ENCODE data around the gene LRP1B. TPM values are rescaled to one million over a fixed set of nuclear protein-coding genes. Genes with fewer than 3 reads are reported as not detected.

The LRP1B gene
- total and polyA plus RNA-seq, 2 donors (not counting 1 experiment from before 2014, with no cell fraction given) = not detected

DNA sequence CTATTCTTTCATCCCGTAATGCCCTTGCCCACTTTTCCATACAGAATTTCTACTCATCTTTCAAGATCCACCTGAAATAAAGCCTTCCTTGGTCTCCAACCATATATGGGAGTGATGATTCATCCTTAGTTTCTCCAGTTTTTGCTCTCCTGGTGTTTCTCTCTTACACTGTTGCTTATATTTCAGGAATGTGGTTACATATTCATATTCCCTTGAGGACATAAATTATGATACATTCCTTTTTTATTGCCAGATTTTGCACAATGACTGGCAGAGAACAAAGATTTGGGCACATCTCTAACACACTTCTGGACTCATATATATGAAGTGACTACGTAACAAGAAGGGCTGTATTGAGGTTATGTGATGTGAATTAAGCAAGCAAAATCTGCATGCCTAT, 1777.3 kb downstream of the LRP1B start:
- POLR2A ChIA-PET = no interaction called here
- CTCF ChIA-PET = no interaction called here
- Histone ChIP-seq H3K27me3 (replicated peaks in 1 of 4; ENCODE audit: control extremely low read depth in 1 of 4, control insufficient read depth in 3 of 4, insufficient read depth in 4 of 4, low read length in 3 of 4) (no peaks in the 10 kb centered on the region), H3K4me2 (replicated peaks; ENCODE audit: low read depth, low read length, poor library complexity, severe bottlenecking) (no peak overlapping the region), H2AFZ (ENCODE audit: insufficient read depth, low read depth, low read length, poor library complexity, severe bottlenecking) (no peak overlapping the region), H4K20me1 (ENCODE audit: control insufficient read depth, insufficient read depth, low read length, poor library complexity, severe bottlenecking) (no peaks in the 10 kb centered on the region), H3K9ac (ENCODE audit: low read length) (no peak overlapping the region), H3K36me3 (replicated peaks in 1 of 2; ENCODE audit: control extremely low read depth in 1 of 2, control insufficient read depth in 1 of 2, extremely low read depth in 1 of 2, insufficient read depth in 2 of 2, low read length in 1 of 2) (no peaks in the 10 kb centered on the region), H3K4me3 (ENCODE audit: control extremely low read depth in 1 of 5, extremely low read depth in 1 of 5, insufficient read depth in 1 of 5, low read depth in 2 of 5, low read length in 4 of 5) (no peak overlapping the region), H3K27ac (ENCODE audit: low read length in 2 of 2) (no peak overlapping the region), H3K79me2 (ENCODE audit: control insufficient read depth, insufficient read depth, low read length) (no peaks in the 10 kb centered on the region), H3K9me3 (ENCODE audit: control extremely low read depth in 1 of 3, control insufficient read depth in 2 of 3, insufficient read depth in 1 of 3, low read length in 2 of 3) (no peaks in the 10 kb centered on the region), H3K4me1 (ENCODE audit: control insufficient read depth in 2 of 2, insufficient read depth in 2 of 2, low read length in 2 of 2) (no peaks in the 10 kb centered on the region)
- intact Hi-C loops (cut with micrococcal nuclease) = no loop called here
- Mint-ChIP-seq H3K27ac (no peak overlapping the region), H3K27me3 (no peaks in the 10 kb centered on the region), H3K4me1 (no peaks in the 10 kb centered on the region), H3K4me3 (no peak overlapping the region), H3K9me3 (ENCODE audit: insufficient read depth) (no peaks in the 10 kb centered on the region)
- ATAC-seq (ENCODE audit: low read depth) (no peak), DNase-seq (no peak)
- WGBS (ENCODE audit: insufficient coverage) = no CpG with 5 or more reads among the region's 2 CpGs
- TF ChIP-seq EZH2 (IDR thresholded peaks at IDR 0.05; ENCODE audit: borderline replicate concordance, insufficient read depth, low read depth, low read length, poor library complexity, severe bottlenecking) = no peak
- TF ChIP-seq, protein P1, sequence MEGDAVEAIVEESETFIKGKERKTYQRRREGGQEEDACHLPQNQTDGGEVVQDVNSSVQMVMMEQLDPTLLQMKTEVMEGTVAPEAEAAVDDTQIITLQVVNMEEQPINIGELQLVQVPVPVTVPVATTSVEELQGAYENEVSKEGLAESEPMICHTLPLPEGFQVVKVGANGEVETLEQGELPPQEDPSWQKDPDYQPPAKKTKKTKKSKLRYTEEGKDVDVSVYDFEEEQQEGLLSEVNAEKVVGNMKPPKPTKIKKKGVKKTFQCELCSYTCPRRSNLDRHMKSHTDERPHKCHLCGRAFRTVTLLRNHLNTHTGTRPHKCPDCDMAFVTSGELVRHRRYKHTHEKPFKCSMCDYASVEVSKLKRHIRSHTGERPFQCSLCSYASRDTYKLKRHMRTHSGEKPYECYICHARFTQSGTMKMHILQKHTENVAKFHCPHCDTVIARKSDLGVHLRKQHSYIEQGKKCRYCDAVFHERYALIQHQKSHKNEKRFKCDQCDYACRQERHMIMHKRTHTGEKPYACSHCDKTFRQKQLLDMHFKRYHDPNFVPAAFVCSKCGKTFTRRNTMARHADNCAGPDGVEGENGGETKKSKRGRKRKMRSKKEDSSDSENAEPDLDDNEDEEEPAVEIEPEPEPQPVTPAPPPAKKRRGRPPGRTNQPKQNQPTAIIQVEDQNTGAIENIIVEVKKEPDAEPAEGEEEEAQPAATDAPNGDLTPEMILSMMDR (IDR thresholded peaks at IDR 0.05) = no peak

GRCh38 chr2:140351692-140352091, 1779.1 kb downstream of the LRP1B start:
- H3K4me1 ChIP-seq (ENCODE audit: control insufficient read depth in 2 of 2, insufficient read depth in 2 of 2, low read length in 2 of 2) = no peaks in the 10 kb centered on the region
- WGBS (ENCODE audit: insufficient coverage) = no CpG with 5 or more reads among the region's 3 CpGs
- Mint-ChIP-seq H3K4me1 (no peaks in the 10 kb centered on the region), H3K27me3 (no peaks in the 10 kb centered on the region), H3K27ac (no peak overlapping the region), H3K4me3 (no peak overlapping the region), H3K9me3 (ENCODE audit: insufficient read depth) (no peaks in the 10 kb centered on the region)
- ChIA-PET CTCF (no interaction called here), POLR2A (no interaction called here)
- H3K79me2 ChIP-seq (ENCODE audit: control insufficient read depth, insufficient read depth, low read length) = no peaks in the 10 kb centered on the region
- DNase-seq = no peak
- no peak overlapping the region for H3K4me3 ChIP-seq (ENCODE audit: control extremely low read depth in 1 of 5, extremely low read depth in 1 of 5, insufficient read depth in 1 of 5, low read depth in 2 of 5, low read length in 4 of 5)
- no peak overlapping the region for H3K4me2 ChIP-seq (replicated peaks; ENCODE audit: low read depth, low read length, poor library complexity, severe bottlenecking)
- H4K20me1 ChIP-seq (ENCODE audit: control insufficient read depth, insufficient read depth, low read length, poor library complexity, severe bottlenecking) = no peaks in the 10 kb centered on the region
- no peaks in the 10 kb centered on the region for H3K36me3 ChIP-seq (replicated peaks in 1 of 2; ENCODE audit: control extremely low read depth in 1 of 2, control insufficient read depth in 1 of 2, extremely low read depth in 1 of 2, insufficient read depth in 2 of 2, low read length in 1 of 2)
- no peak for ATAC-seq (ENCODE audit: low read depth)
- TF ChIP-seq EZH2 (IDR thresholded peaks at IDR 0.05; ENCODE audit: borderline replicate concordance, insufficient read depth, low read depth, low read length, poor library complexity, severe bottlenecking) = no peak
- TF ChIP-seq, protein P1 (IDR thresholded peaks at IDR 0.05) = no peak
- H3K9ac ChIP-seq (ENCODE audit: low read length) = no peak overlapping the region
- H3K9me3 ChIP-seq (ENCODE audit: control extremely low read depth in 1 of 3, control insufficient read depth in 2 of 3, insufficient read depth in 1 of 3, low read length in 2 of 3) = no peaks in the 10 kb centered on the region
- H2AFZ ChIP-seq (ENCODE audit: insufficient read depth, low read depth, low read length, poor library complexity, severe bottlenecking) = no peak overlapping the region
- H3K27ac ChIP-seq (ENCODE audit: low read length in 2 of 2) = no peak overlapping the region
- H3K27me3 ChIP-seq (replicated peaks in 1 of 4; ENCODE audit: control extremely low read depth in 1 of 4, control insufficient read depth in 3 of 4, insufficient read depth in 4 of 4, low read length in 3 of 4) = no peaks in the 10 kb centered on the region
- intact Hi-C loops (cut with micrococcal nuclease) = no loop called here
